GDM1 (cell line): ENCODE data around the gene ADAM10.
"Not testable (repeated sequence)": the region's sequence is repeated elsewhere in the genome, so short reads cannot be mapped to it uniquely, and the experiment has no call there.

Source experiments
- DNase-seq: peaks from one replicate; lab custom pipeline; 2025; lab: John Stamatoyannopoulos, UW

Gene ADAM10

GRCh38 chr15:58671186-58671585, 78.3 kb downstream of the ADAM10 start:
- no peak for DNase-seq

GRCh38 chr15:58669108-58669507, 80.4 kb downstream of the ADAM10 start:
- no peak for DNase-seq

- no peak for DNase-seq
Observed at GRCh38 chr15:58666957-58667356, 82.5 kb downstream of the ADAM10 start.

GRCh38 chr15:58665672-58666071, 83.8 kb downstream of the ADAM10 start:
- no peak for DNase-seq

- DNase-seq = no peak
Observed at GRCh38 chr15:58650102-58650501, 99.4 kb downstream of the ADAM10 start.

- DNase-seq = no peak
Observed at GRCh38 chr15:58649175-58649574, 100.3 kb downstream of the ADAM10 start.

GRCh38 chr15:58643996-58644395, 105.5 kb downstream of the ADAM10 start:
- no peak for DNase-seq

- no peak for DNase-seq
Observed at GRCh38 chr15:58641660-58642059, 107.8 kb downstream of the ADAM10 start.

GRCh38 chr15:58639992-58640391, 109.5 kb downstream of the ADAM10 start:
- no peak for DNase-seq

GRCh38 chr15:58639002-58639756, 110.3 kb downstream of the ADAM10 start:
- no peak for DNase-seq

- DNase-seq = no peak
Observed at GRCh38 chr15:58632789-58633188, 116.7 kb downstream of the ADAM10 start.

GRCh38 chr15:58631319-58631718, 118.2 kb downstream of the ADAM10 start:
- no peak for DNase-seq

- DNase-seq = no peak
Observed at GRCh38 chr15:58629625-58630024, 119.9 kb downstream of the ADAM10 start.

GRCh38 chr15:58628206-58628947, 121.1 kb downstream of the ADAM10 start:
- no peak for DNase-seq

- DNase-seq = no peak
Observed at GRCh38 chr15:58627701-58628100, 121.8 kb downstream of the ADAM10 start.

- DNase-seq = no peak
Observed at GRCh38 chr15:58627046-58627445, 122.5 kb downstream of the ADAM10 start.

GRCh38 chr15:58626378-58626777, 123.1 kb downstream of the ADAM10 start:
- DNase-seq = no peak

GRCh38 chr15:58622877-58623276, 126.6 kb downstream of the ADAM10 start:
- no peak for DNase-seq

GRCh38 chr15:58620268-58620667, 129.2 kb downstream of the ADAM10 start:
- DNase-seq = not testable (repeated sequence)

GRCh38 chr15:58616171-58616570, 133.3 kb downstream of the ADAM10 start:
- no peak for DNase-seq

- no peak for DNase-seq
Observed at GRCh38 chr15:58611731-58612676, 137.5 kb downstream of the ADAM10 start.

GRCh38 chr15:58608711-58609110, 140.8 kb downstream of the ADAM10 start:
- no peak for DNase-seq
